ENCODE measurements around the gene CPZ. TPM values are rescaled to one million over a fixed set of nuclear protein-coding genes. Genes with fewer than 3 reads are reported as not detected.
"Not testable (repeated sequence)": the region's sequence is repeated elsewhere in the genome, so short reads cannot be mapped to it uniquely, and the experiment has no call there.

Gene CPZ
- polyA plus RNA-seq, 1 donor, result 3.1 TPM

- H3K4me3 ChIP-seq (ENCODE audit: low read length), result no peak overlapping the region
Measured at GRCh38 chr4:8648296-8648695, 55.7 kb downstream of the CPZ start.

GRCh38 chr4:8648816-8649630 is 56.5 kb downstream of the CPZ start:
- Histone ChIP-seq H3K4me1 (ENCODE audit: control insufficient read depth, insufficient read depth, low read length) (no peaks in the 10 kb centered on the region), H3K4me3 (ENCODE audit: low read length) (no peak overlapping the region), H3K27me3 (ENCODE audit: control insufficient read depth, insufficient read depth, low read length) (peaks cover 19% of the 10 kb centered on the region), H3K9me3 (ENCODE audit: control insufficient read depth, low read depth, low read length) (no peaks in the 10 kb centered on the region), H3K27ac (ENCODE audit: low read length) (no peak overlapping the region), H3K36me3 (ENCODE audit: control insufficient read depth, insufficient read depth, low read length) (no peaks in the 10 kb centered on the region)
- WGBS (ENCODE audit: insufficient coverage, low lambda C conversion rate), result no CpG with 5 or more reads among the region's 23 CpGs
- DNase-seq, result no peak

More at GRCh38 chr4:8648296-8648695, 55.7 kb downstream of the CPZ start:
- DNase-seq, result no peak
- WGBS (ENCODE audit: insufficient coverage, low lambda C conversion rate), result no CpG with 5 or more reads among the region's 6 CpGs
- H3K36me3 ChIP-seq (ENCODE audit: control insufficient read depth, insufficient read depth, low read length), result no peaks in the 10 kb centered on the region
- no peak overlapping the region for H3K27ac ChIP-seq (ENCODE audit: low read length)
- no peaks in the 10 kb centered on the region for H3K9me3 ChIP-seq (ENCODE audit: control insufficient read depth, low read depth, low read length)
- peaks cover 19% of the 10 kb centered on the region for H3K27me3 ChIP-seq (ENCODE audit: control insufficient read depth, insufficient read depth, low read length)
- no peaks in the 10 kb centered on the region for H3K4me1 ChIP-seq (ENCODE audit: control insufficient read depth, insufficient read depth, low read length)

- Histone ChIP-seq H3K36me3 (ENCODE audit: control insufficient read depth, insufficient read depth, low read length) (no peaks in the 10 kb centered on the region), H3K27ac (ENCODE audit: low read length) (no peak overlapping the region), H3K27me3 (ENCODE audit: control insufficient read depth, insufficient read depth, low read length) (peaks cover 19% of the 10 kb centered on the region), H3K9me3 (ENCODE audit: control insufficient read depth, low read depth, low read length) (no peaks in the 10 kb centered on the region), H3K4me3 (ENCODE audit: low read length) (no peak overlapping the region), H3K4me1 (ENCODE audit: control insufficient read depth, insufficient read depth, low read length) (no peaks in the 10 kb centered on the region)
- DNase-seq, result no peak
- no CpG with 5 or more reads among the region's 33 CpGs for WGBS (ENCODE audit: insufficient coverage, low lambda C conversion rate)
Measured at GRCh38 chr4:8649631-8650361, 57.2 kb downstream of the CPZ start.

GRCh38 chr4:8651661-8652180 is 59.2 kb downstream of the CPZ start:
- peaks cover 19% of the 10 kb centered on the region for H3K27me3 ChIP-seq (ENCODE audit: control insufficient read depth, insufficient read depth, low read length)
- WGBS (ENCODE audit: insufficient coverage, low lambda C conversion rate), result 78% methylated on average over 3 of the region's 18 CpGs

GRCh38 chr4:8652181-8653078 is 59.9 kb downstream of the CPZ start:
- H3K27ac ChIP-seq (ENCODE audit: low read length), result no peak overlapping the region
- H3K36me3 ChIP-seq (ENCODE audit: control insufficient read depth, insufficient read depth, low read length), result no peaks in the 10 kb centered on the region
- peaks cover 19% of the 10 kb centered on the region for H3K27me3 ChIP-seq (ENCODE audit: control insufficient read depth, insufficient read depth, low read length)
- DNase-seq, result no peak
- H3K9me3 ChIP-seq (ENCODE audit: control insufficient read depth, low read depth, low read length), result no peaks in the 10 kb centered on the region
- 44% methylated on average over 3 of the region's 25 CpGs for WGBS (ENCODE audit: insufficient coverage, low lambda C conversion rate)
- H3K4me3 ChIP-seq (ENCODE audit: low read length), result no peak overlapping the region
- no peaks in the 10 kb centered on the region for H3K4me1 ChIP-seq (ENCODE audit: control insufficient read depth, insufficient read depth, low read length)

More at GRCh38 chr4:8651661-8652180, 59.2 kb downstream of the CPZ start:
- Histone ChIP-seq H3K36me3 (ENCODE audit: control insufficient read depth, insufficient read depth, low read length) (no peaks in the 10 kb centered on the region), H3K9me3 (ENCODE audit: control insufficient read depth, low read depth, low read length) (no peaks in the 10 kb centered on the region), H3K4me1 (ENCODE audit: control insufficient read depth, insufficient read depth, low read length) (no peaks in the 10 kb centered on the region), H3K4me3 (ENCODE audit: low read length) (no peak overlapping the region), H3K27ac (ENCODE audit: low read length) (no peak overlapping the region)
- no peak for DNase-seq

GRCh38 chr4:8653326-8654000 is 60.9 kb downstream of the CPZ start:
- Histone ChIP-seq H3K4me3 (ENCODE audit: low read length) (no peak overlapping the region), H3K27ac (ENCODE audit: low read length) (no peak overlapping the region), H3K27me3 (ENCODE audit: control insufficient read depth, insufficient read depth, low read length) (peaks cover 16% of the 10 kb centered on the region), H3K9me3 (ENCODE audit: control insufficient read depth, low read depth, low read length) (no peaks in the 10 kb centered on the region), H3K4me1 (ENCODE audit: control insufficient read depth, insufficient read depth, low read length) (no peaks in the 10 kb centered on the region), H3K36me3 (ENCODE audit: control insufficient read depth, insufficient read depth, low read length) (no peaks in the 10 kb centered on the region)
- no peak for DNase-seq
- WGBS (ENCODE audit: insufficient coverage, low lambda C conversion rate), result 80% methylated on average over 1 of the region's 22 CpGs

GRCh38 chr4:8654139-8654538 is 61.6 kb downstream of the CPZ start:
- H3K4me3 ChIP-seq (ENCODE audit: low read length); H3K9me3 ChIP-seq (ENCODE audit: control insufficient read depth, low read depth, low read length); H3K36me3 ChIP-seq (ENCODE audit: control insufficient read depth, insufficient read depth, low read length); DNase-seq; H3K4me1 ChIP-seq (ENCODE audit: control insufficient read depth, insufficient read depth, low read length); H3K27me3 ChIP-seq (ENCODE audit: control insufficient read depth, insufficient read depth, low read length); H3K27ac ChIP-seq (ENCODE audit: low read length): not testable (repeated sequence)
- WGBS (ENCODE audit: insufficient coverage, low lambda C conversion rate), result no CpG with 5 or more reads among the region's 5 CpGs

- H3K9me3 ChIP-seq (ENCODE audit: control insufficient read depth, low read depth, low read length), result no peaks in the 10 kb centered on the region
- H3K36me3 ChIP-seq (ENCODE audit: control insufficient read depth, insufficient read depth, low read length), result no peaks in the 10 kb centered on the region
- WGBS (ENCODE audit: insufficient coverage, low lambda C conversion rate), result no CpG with 5 or more reads among the region's 25 CpGs
- H3K4me3 ChIP-seq (ENCODE audit: low read length), result no peak overlapping the region
- H3K27ac ChIP-seq (ENCODE audit: low read length), result no peak overlapping the region
- DNase-seq, result no peak
- H3K27me3 ChIP-seq (ENCODE audit: control insufficient read depth, insufficient read depth, low read length), result no peaks in the 10 kb centered on the region
- no peaks in the 10 kb centered on the region for H3K4me1 ChIP-seq (ENCODE audit: control insufficient read depth, insufficient read depth, low read length)
Measured at GRCh38 chr4:8655411-8656184, 63.0 kb downstream of the CPZ start.

- Histone ChIP-seq H3K9me3 (ENCODE audit: control insufficient read depth, low read depth, low read length) (no peaks in the 10 kb centered on the region), H3K27ac (ENCODE audit: low read length) (no peak overlapping the region), H3K36me3 (ENCODE audit: control insufficient read depth, insufficient read depth, low read length) (no peaks in the 10 kb centered on the region), H3K27me3 (ENCODE audit: control insufficient read depth, insufficient read depth, low read length) (no peaks in the 10 kb centered on the region), H3K4me3 (ENCODE audit: low read length) (no peak overlapping the region), H3K4me1 (ENCODE audit: control insufficient read depth, insufficient read depth, low read length) (no peaks in the 10 kb centered on the region)
- whole genome bisulfite sequencing (ENCODE audit: insufficient coverage, low lambda C conversion rate), result no CpG with 5 or more reads among the region's 11 CpGs
- no peak for DNase-seq
Measured at GRCh38 chr4:8656185-8656517, 63.6 kb downstream of the CPZ start.

Measured in large intestine (tissue), 3 donors.